ENCODE results near the gene CFAP68. TPM values are rescaled to one million over a fixed set of nuclear protein-coding genes. Genes with fewer than 3 reads are reported as not detected.

The CFAP68 gene
- total and polyA plus RNA-seq, 2 of the 8 experiments (the other 6 are each of a cell fraction or from before 2014, with no cell fraction given): 21.4 to 43.1 TPM

- no peak for TF ChIP-seq CHD7 (IDR thresholded peaks at IDR 0.05; ENCODE audit: insufficient replicate concordance, low read length)
- TF ChIP-seq SIN3A (conservative IDR thresholded peaks at IDR 0.05 in 1 of 2, IDR thresholded peaks at IDR 0.05 in 1 of 2; ENCODE audit: low read depth in 1 of 2, low read length in 2 of 2): no peak
- TF ChIP-seq CREB1 (IDR thresholded peaks at IDR 0.05): no peak
- no peak for TF ChIP-seq CHD1 (IDR thresholded peaks at IDR 0.05; ENCODE audit: low read depth, low read length)
- no peak for TF ChIP-seq GTF2F1 (IDR thresholded peaks at IDR 0.05; ENCODE audit: borderline replicate concordance, low read depth, low read length)
- TF ChIP-seq GABPA (IDR thresholded peaks at IDR 0.05; ENCODE audit: borderline replicate concordance, insufficient read depth, low read length): no peak
- no peak for TF ChIP-seq SIRT6 (IDR thresholded peaks at IDR 0.05; ENCODE audit: low read length)
- TF ChIP-seq SP4 (IDR thresholded peaks at IDR 0.05; ENCODE audit: low read length): no peak
- no peak for TF ChIP-seq RAD21 (IDR thresholded peaks at IDR 0.05 in 1 of 2, conservative IDR thresholded peaks at IDR 0.05 in 1 of 2; ENCODE audit: low read depth in 2 of 2, low read length in 2 of 2)
- TF ChIP-seq YY1 (IDR thresholded peaks at IDR 0.05; ENCODE audit: low read depth, low read length): no peak
Observed at GRCh38 chr11:111910676-111911562, 31.6 kb downstream of the CFAP68 start (continued).
